ENCODE data around the gene FAT1. TPM values are rescaled to one million over a fixed set of nuclear protein-coding genes. Genes with fewer than 3 reads are reported as not detected.

The FAT1 gene
- total RNA-seq, 2 donors from 2014 or later, result 70.3 to 89.5 TPM

DNA sequence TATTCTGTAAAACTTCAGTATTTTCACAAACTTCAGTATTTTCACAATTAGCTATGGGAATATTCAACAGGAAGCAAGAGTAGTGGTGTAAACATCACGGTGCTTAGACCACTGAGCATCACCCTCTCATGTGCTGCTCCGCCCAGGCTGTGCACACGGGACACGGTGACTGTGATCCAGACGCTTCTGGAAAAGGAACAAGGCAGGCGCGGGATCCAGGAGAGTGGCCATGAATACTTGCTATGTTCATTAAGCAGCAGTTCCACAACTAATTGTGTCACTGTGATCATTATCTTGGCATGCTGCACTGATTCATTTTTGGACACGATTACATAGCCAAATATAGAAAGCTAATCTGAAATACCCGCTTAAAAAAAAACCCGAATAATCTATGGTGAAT, 19.6 kb upstream of the FAT1 start:
- Histone ChIP-seq H3K4me1 (no peaks in the 10 kb centered on the region), H3K4me3 (no peak overlapping the region), H3K27ac (no peak overlapping the region), H3K36me3 (no peaks in the 10 kb centered on the region), H3K9me3 (no peaks in the 10 kb centered on the region), H3K27me3 (no peaks in the 10 kb centered on the region)
- TF ChIP-seq, protein P1, sequence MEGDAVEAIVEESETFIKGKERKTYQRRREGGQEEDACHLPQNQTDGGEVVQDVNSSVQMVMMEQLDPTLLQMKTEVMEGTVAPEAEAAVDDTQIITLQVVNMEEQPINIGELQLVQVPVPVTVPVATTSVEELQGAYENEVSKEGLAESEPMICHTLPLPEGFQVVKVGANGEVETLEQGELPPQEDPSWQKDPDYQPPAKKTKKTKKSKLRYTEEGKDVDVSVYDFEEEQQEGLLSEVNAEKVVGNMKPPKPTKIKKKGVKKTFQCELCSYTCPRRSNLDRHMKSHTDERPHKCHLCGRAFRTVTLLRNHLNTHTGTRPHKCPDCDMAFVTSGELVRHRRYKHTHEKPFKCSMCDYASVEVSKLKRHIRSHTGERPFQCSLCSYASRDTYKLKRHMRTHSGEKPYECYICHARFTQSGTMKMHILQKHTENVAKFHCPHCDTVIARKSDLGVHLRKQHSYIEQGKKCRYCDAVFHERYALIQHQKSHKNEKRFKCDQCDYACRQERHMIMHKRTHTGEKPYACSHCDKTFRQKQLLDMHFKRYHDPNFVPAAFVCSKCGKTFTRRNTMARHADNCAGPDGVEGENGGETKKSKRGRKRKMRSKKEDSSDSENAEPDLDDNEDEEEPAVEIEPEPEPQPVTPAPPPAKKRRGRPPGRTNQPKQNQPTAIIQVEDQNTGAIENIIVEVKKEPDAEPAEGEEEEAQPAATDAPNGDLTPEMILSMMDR (IDR thresholded peaks at IDR 0.05), result no peak
- DNase-seq (ENCODE audit: low spot score), result no peak

DNA sequence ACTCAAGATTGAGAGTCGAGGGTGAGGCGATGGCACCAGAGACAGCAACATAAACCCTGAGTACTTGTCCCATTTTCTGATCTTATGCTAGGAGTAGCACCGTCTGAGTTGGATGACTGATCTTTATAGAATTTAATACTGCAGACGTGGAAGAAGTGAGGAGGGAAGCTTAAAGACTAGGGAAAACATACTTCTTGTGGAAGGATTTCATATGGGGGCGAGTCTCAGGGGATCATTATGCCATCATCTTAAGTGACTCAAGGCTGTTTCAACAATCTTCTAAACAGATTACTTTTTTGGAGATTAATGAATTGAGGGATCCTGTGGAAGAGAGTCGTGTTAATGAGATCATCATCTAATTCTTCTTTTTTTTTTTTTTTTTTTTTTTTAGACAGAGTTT, 17.2 kb upstream of the FAT1 start:
- Histone ChIP-seq H3K27ac (no peak overlapping the region), H3K4me3 (no peak overlapping the region), H3K4me1 (no peaks in the 10 kb centered on the region), H3K27me3 (no peaks in the 10 kb centered on the region), H3K36me3 (no peaks in the 10 kb centered on the region), H3K9me3 (no peaks in the 10 kb centered on the region)
- TF ChIP-seq, protein P1 (IDR thresholded peaks at IDR 0.05), result no peak
- DNase-seq (ENCODE audit: low spot score), result no peak

DNA sequence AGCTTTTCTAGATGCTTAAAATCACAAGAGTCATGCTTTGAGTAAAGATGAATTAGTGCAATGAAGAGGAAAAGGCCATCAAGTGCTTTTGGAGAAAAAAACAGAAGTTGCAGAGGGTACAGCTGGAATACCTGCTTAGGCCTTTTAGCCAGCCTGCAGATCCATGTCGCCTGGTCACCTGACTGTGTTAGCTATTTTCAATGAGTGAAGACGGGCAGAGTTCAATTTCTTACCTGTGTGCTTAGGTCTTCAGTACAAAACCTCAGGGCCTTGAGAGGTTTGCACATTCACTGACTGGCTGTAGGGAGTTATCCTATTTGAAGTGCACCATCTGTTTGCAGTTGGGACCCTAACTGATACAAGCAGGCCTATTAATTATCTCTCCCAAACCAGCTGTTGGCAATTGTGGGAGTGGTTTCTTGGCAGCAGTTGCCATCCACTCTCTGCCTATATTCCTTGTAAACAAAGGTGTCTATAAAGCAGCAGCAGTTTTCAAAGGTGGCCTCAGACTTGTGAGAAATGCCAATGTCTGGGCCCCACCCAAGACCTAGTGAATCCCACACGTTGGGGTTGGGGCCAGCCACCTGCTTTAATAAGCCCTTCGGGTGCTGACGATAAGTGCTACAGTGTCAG, 16.3 kb upstream of the FAT1 start:
- DNase-seq (ENCODE audit: low spot score), result no peak
- Histone ChIP-seq H3K27me3 (no peaks in the 10 kb centered on the region), H3K27ac (no peak overlapping the region), H3K4me3 (no peak overlapping the region), H3K4me1 (no peaks in the 10 kb centered on the region), H3K36me3 (no peaks in the 10 kb centered on the region), H3K9me3 (no peaks in the 10 kb centered on the region)
- TF ChIP-seq, protein P1 (IDR thresholded peaks at IDR 0.05), result no peak

GRCh38 chr4:186739317-186739716, 15.7 kb upstream of the FAT1 start:
- no peak overlapping the region for H3K4me3 ChIP-seq
- H3K27me3 ChIP-seq, result no peaks in the 10 kb centered on the region
- H3K9me3 ChIP-seq, result no peaks in the 10 kb centered on the region
- H3K27ac ChIP-seq, result no peak overlapping the region
- TF ChIP-seq, protein P1 (IDR thresholded peaks at IDR 0.05), result no peak
- DNase-seq (ENCODE audit: low spot score), result no peak
- no peaks in the 10 kb centered on the region for H3K36me3 ChIP-seq
- H3K4me1 ChIP-seq, result no peaks in the 10 kb centered on the region

- no peaks in the 10 kb centered on the region for H3K4me1 ChIP-seq
- DNase-seq (ENCODE audit: low spot score), result no peak
- no peaks in the 10 kb centered on the region for H3K27me3 ChIP-seq
- no peak overlapping the region for H3K27ac ChIP-seq
- TF ChIP-seq, protein P1 (IDR thresholded peaks at IDR 0.05), result no peak
- no peak overlapping the region for H3K4me3 ChIP-seq
- no peaks in the 10 kb centered on the region for H3K9me3 ChIP-seq
- no peaks in the 10 kb centered on the region for H3K36me3 ChIP-seq
Measured at GRCh38 chr4:186738421-186738820, 14.8 kb upstream of the FAT1 start.

- no peaks in the 10 kb centered on the region for H3K9me3 ChIP-seq
- no peak overlapping the region for H3K4me3 ChIP-seq
- H3K27ac ChIP-seq, result no peak overlapping the region
- no peaks in the 10 kb centered on the region for H3K27me3 ChIP-seq
- TF ChIP-seq, protein P1 (IDR thresholded peaks at IDR 0.05), result no peak
- H3K4me1 ChIP-seq, result no peaks in the 10 kb centered on the region
- no peaks in the 10 kb centered on the region for H3K36me3 ChIP-seq
- DNase-seq (ENCODE audit: low spot score), result no peak
Measured at GRCh38 chr4:186737427-186737826, 13.8 kb upstream of the FAT1 start.
